Calu3 (cell line): ENCODE results near the gene RPS17. TPM values are rescaled to one million over a fixed set of nuclear protein-coding genes. Genes with fewer than 3 reads are reported as not detected.
A peak's percentile ranks its signal among the peaks of the same experiment; 100 is the strongest.
"Not testable (repeated sequence)": the region's sequence is repeated elsewhere in the genome, so short reads cannot be mapped to it uniquely, and the experiment has no call there.

ENCODE experiments used
- BruUV-seq: library from RNA; stranded (reverse); fragments of 400-500 nt; replicated peaks from 2 replicates; lab custom pipeline; 2021; lab: Mats Ljungman, UMichigan
- CTCF ChIA-PET: fragments of 300-600 bp; sonication (Branson Sonifier 250); formaldehyde crosslinking; loops from one replicate; lab custom pipeline; 2022; ENCODE audit warnings: antibody characterized with exemption; lab: Charles Lee
- DNase-seq: peaks from one replicate; pipeline ENCODE4 v3.0.0; 2022
- H3K27ac Mint-ChIP-seq: one replicate; pipeline ENCODE4 v1.8.0; 2022; ENCODE audit warnings: mixed read lengths; ENCODE audit not compliant: unreplicated experiment
- H3K27me3 Mint-ChIP-seq: one replicate; pipeline ENCODE4 v1.8.0; 2022; ENCODE audit warnings: mixed read lengths; ENCODE audit not compliant: unreplicated experiment
- H3K36me3 Mint-ChIP-seq: one replicate; pipeline ENCODE4 v1.8.0; 2022; ENCODE audit warnings: mild to moderate bottlenecking, moderate library complexity, mixed read lengths; ENCODE audit not compliant: insufficient read depth, unreplicated experiment
- H3K4me1 Mint-ChIP-seq: one replicate; pipeline ENCODE4 v1.8.0; 2022; ENCODE audit warnings: mild to moderate bottlenecking, low read depth, mixed read lengths; ENCODE audit not compliant: unreplicated experiment
- H3K4me3 Mint-ChIP-seq: one replicate; pipeline ENCODE4 v1.8.0; 2022; ENCODE audit warnings: mild to moderate bottlenecking, low read depth, moderate library complexity, mixed read lengths; ENCODE audit not compliant: unreplicated experiment
- H3K9me3 Mint-ChIP-seq: one replicate; pipeline ENCODE4 v1.8.0; 2022; ENCODE audit warnings: low read depth, mixed read lengths; ENCODE audit not compliant: unreplicated experiment
- intact Hi-C: fragments of 100-400 bp; cut with micrococcal nuclease; formaldehyde crosslinking; loops from one replicate; pipeline ENCODE4 v1.10.0; 2022; ENCODE audit not compliant: unreplicated experiment
- total RNA-seq: library from RNA; stranded (reverse); gene quantifications from 2 replicates; pipeline ENCODE4 v1.2.3, GENCODE V29; 2022

RPS17 gene
- total RNA-seq, 1 experiment from 2014 or later = 1,695 TPM

GRCh38 chr15:82500772-82501171 lies 39.5 kb downstream of the RPS17 start:
- BruUV-seq, H3K27me3 Mint-ChIP-seq, H3K36me3 Mint-ChIP-seq, H3K4me1 Mint-ChIP-seq, intact Hi-C loops, H3K4me3 Mint-ChIP-seq, H3K9me3 Mint-ChIP-seq, H3K27ac Mint-ChIP-seq, DNase-seq, CTCF ChIA-PET: not testable (repeated sequence)

GRCh38 chr15:82497978-82498377 lies 42.3 kb downstream of the RPS17 start:
- intact Hi-C loops, H3K4me3 Mint-ChIP-seq, H3K36me3 Mint-ChIP-seq, H3K27ac Mint-ChIP-seq, H3K27me3 Mint-ChIP-seq, DNase-seq, BruUV-seq, H3K4me1 Mint-ChIP-seq, H3K9me3 Mint-ChIP-seq: not testable (repeated sequence)
- CTCF ChIA-PET = interaction anchor here (0.7 kb wide), 1 partner anchor 681 kb away, joined by 3 read pairs; no protein-coding TSS in a partner anchor

DNA sequence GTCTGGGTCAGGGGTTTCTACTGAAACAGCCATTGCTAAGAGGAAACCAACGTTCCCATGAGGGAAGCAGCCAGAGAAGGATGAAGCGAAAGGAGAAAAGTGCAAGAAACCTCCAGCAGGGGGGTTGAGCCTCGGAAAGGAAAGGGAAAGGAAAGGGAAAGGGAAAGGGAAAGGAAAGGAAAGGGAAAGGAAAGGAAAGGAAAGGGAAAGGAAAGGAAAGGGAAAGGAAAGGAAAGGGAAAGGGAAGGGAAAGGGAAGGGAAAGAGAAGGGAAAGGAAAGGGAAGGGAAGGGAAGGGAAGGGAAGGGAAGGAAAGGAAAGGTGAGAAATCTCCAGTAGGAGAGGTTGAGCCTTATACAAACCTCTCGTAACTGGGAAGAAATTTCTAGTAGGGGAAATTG lies 52.0 kb downstream of the RPS17 start:
- H3K27me3 Mint-ChIP-seq, H3K4me1 Mint-ChIP-seq, BruUV-seq, H3K36me3 Mint-ChIP-seq, CTCF ChIA-PET, DNase-seq, H3K9me3 Mint-ChIP-seq, intact Hi-C loops, H3K4me3 Mint-ChIP-seq, H3K27ac Mint-ChIP-seq: not testable (repeated sequence)

DNA sequence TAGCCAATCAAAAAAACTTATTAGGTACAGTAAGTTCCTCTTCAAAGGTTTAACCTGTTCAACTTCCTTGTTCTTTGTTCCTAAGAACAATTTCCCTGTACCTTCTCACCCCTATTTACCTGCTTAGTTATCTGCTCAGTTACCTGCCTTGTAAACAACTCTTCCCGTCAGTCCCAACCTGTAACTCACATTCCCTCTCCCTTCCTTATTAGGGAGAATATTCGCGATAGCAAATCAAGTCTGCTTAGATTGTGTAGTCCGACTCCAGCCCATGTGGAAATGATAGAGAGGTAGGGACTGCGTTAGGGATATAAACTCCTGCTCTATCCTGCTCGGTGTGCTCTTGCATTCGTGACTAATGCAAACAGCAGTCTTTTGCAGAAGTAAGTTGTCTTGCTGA lies 53.2 kb downstream of the RPS17 start:
- H3K27me3 Mint-ChIP-seq, intact Hi-C loops, H3K4me1 Mint-ChIP-seq, DNase-seq, H3K9me3 Mint-ChIP-seq, CTCF ChIA-PET, H3K27ac Mint-ChIP-seq, BruUV-seq, H3K36me3 Mint-ChIP-seq: not testable (repeated sequence)
- peak overlapping the region; percentile 46 for H3K4me3 Mint-ChIP-seq

Other genes starting within 250 kb of the RPS17 start
- 0.88 and 1.4 TPM in 2 replicates for gene GOLGA6L10, start 191.0 kb downstream of the RPS17 start, total RNA-seq
- 5.8 and 6.9 TPM in 2 replicates for gene GOLGA6L9, start 110.6 kb downstream of the RPS17 start, total RNA-seq
- gene CPEB1, start 106.9 kb upstream of the RPS17 start, total RNA-seq = 5.3 and 7.6 TPM in 2 replicates
- gene AP3B2, start 169.4 kb upstream of the RPS17 start, total RNA-seq = 13.1 and 24.7 TPM in 2 replicates